AG04449 (cell line): Measurements from ENCODE around the gene FOXP1.

ENCODE experiments used
- CTCF ChIA-PET: fragments of 350-600 bp; formaldehyde crosslinking; extraction: SDS; loops from one replicate; lab custom pipeline; 2021; ENCODE audit warnings: antibody characterized with exemption; lab: Yijun Ruan, JAX
- POLR2A ChIA-PET: fragments of 400-600, 350-600 bp; formaldehyde crosslinking; extraction: SDS; loops from one replicate; lab custom pipeline; 2020; ENCODE audit warnings: antibody characterized with exemption, inconsistent platforms; lab: Yijun Ruan, JAX
- DNase-seq: peaks from one replicate; pipeline ENCODE4 v3.0.0-alpha.2; 2010; ENCODE audit warnings: low read depth, low spot score
- H3K4me3 ChIP-seq: 2 replicates; pipeline ENCODE4 v1.5.1; 2011; ENCODE audit warnings: low read depth, mild to moderate bottlenecking, control low read depth, low read length
- CTCF ChIP-seq: IDR thresholded peaks from one replicate; pipeline ENCODE4 v1.5.1; 2011; ENCODE audit warnings: mild to moderate bottlenecking, moderate library complexity, low read length, control low read depth, inconsistent platforms; ENCODE audit not compliant: insufficient read depth; ENCODE audit errors: missing control alignments

FOXP1 gene

GRCh38 chr3:71090207-71090606 lies 493.3 kb downstream of the FOXP1 start:
- CTCF ChIA-PET, result interaction anchor here (2.5 kb wide), 1 partner anchor 9 kb away, joined by 6 read pairs; no protein-coding TSS in a partner anchor
- no peak for TF ChIP-seq CTCF
- no peak overlapping the region for H3K4me3 ChIP-seq
- POLR2A ChIA-PET, result no interaction called here
- no peak for DNase-seq

- no peak for TF ChIP-seq CTCF
- no peak for DNase-seq
- ChIA-PET POLR2A (no interaction called here), CTCF (interaction anchor here (2.5 kb wide), 1 partner anchor 10 kb away, joined by 6 read pairs; no protein-coding TSS in a partner anchor)
- H3K4me3 ChIP-seq, result no peak overlapping the region
Observed at GRCh38 chr3:71089271-71089847, 494.2 kb downstream of the FOXP1 start.

GRCh38 chr3:71088742-71089141 lies 494.8 kb downstream of the FOXP1 start:
- DNase-seq, result no peak
- POLR2A ChIA-PET, result no interaction called here
- no peak for TF ChIP-seq CTCF
- CTCF ChIA-PET, result interaction anchor here (2.5 kb wide), 1 partner anchor 11 kb away, joined by 6 read pairs; no protein-coding TSS in a partner anchor
- no peak overlapping the region for H3K4me3 ChIP-seq

GRCh38 chr3:71088019-71088708 lies 495.4 kb downstream of the FOXP1 start:
- TF ChIP-seq CTCF, result no peak
- H3K4me3 ChIP-seq, result no peak overlapping the region
- CTCF ChIA-PET, result interaction anchor here (2.5 kb wide), 1 partner anchor 11 kb away, joined by 6 read pairs; no protein-coding TSS in a partner anchor
- POLR2A ChIA-PET, result no interaction called here
- DNase-seq, result no peak

- POLR2A ChIA-PET, result no interaction called here
- no peak for DNase-seq
- TF ChIP-seq CTCF, result no peak
- CTCF ChIA-PET, result interaction anchor here (1.0 to 2.5 kb wide), 3 partner anchors 8 to 81 kb away, joined by 3 to 6 read pairs (median 4); no protein-coding TSS in a partner anchor
- no peak overlapping the region for H3K4me3 ChIP-seq
Observed at GRCh38 chr3:71087143-71088018, 496.1 kb downstream of the FOXP1 start.

GRCh38 chr3:71086777-71087142 lies 496.8 kb downstream of the FOXP1 start:
- ChIA-PET CTCF (interaction anchor here (1.0 to 1.1 kb wide), 2 partner anchors 9 to 80 kb away, joined by 3 to 4 read pairs; no protein-coding TSS in a partner anchor), POLR2A (no interaction called here)
- DNase-seq, result no peak
- TF ChIP-seq CTCF, result no peak
- no peak overlapping the region for H3K4me3 ChIP-seq
